Activated naive CD4-positive, alpha-beta T cell treated with anti-CD3 and anti-CD28 coated beads, Interleukin-2, amount 50 U/mL, for 24 hours (primary cell): ENCODE measurements around the gene SCUBE2.

Experiments used
- H3K27ac Mint-ChIP-seq: one replicate; pipeline ENCODE4 v1.8.0; 2021; ENCODE audit warnings: mild to moderate bottlenecking, mixed read lengths
- H3K27me3 Mint-ChIP-seq: one replicate; pipeline ENCODE4 v1.8.0; 2021; ENCODE audit warnings: mixed read lengths
- H3K36me3 Mint-ChIP-seq: one replicate; pipeline ENCODE4 v1.8.0; 2021; ENCODE audit warnings: mixed read lengths
- H3K4me1 Mint-ChIP-seq: one replicate; pipeline ENCODE4 v1.8.0; 2021; ENCODE audit warnings: mixed read lengths
- H3K4me3 Mint-ChIP-seq: one replicate; pipeline ENCODE4 v1.8.0; 2021; ENCODE audit warnings: mild to moderate bottlenecking, mixed read lengths
- H3K9me3 Mint-ChIP-seq: one replicate; pipeline ENCODE4 v1.8.0; 2021; ENCODE audit warnings: mixed read lengths

The SCUBE2 gene

GRCh38 chr11:9070749-9071491 lies 20.5 kb downstream of the SCUBE2 start:
- Mint-ChIP-seq H3K36me3 (no peaks in the 10 kb centered on the region), H3K4me3 (no peak overlapping the region), H3K9me3 (no peaks in the 10 kb centered on the region), H3K27ac (no peak overlapping the region), H3K27me3 (peaks cover 5% of the 10 kb centered on the region), H3K4me1 (no peaks in the 10 kb centered on the region)

- no peaks in the 10 kb centered on the region for H3K36me3 Mint-ChIP-seq
- H3K4me1 Mint-ChIP-seq = no peaks in the 10 kb centered on the region
- H3K4me3 Mint-ChIP-seq = no peak overlapping the region
- no peak overlapping the region for H3K27ac Mint-ChIP-seq
- peaks cover 3% of the 10 kb centered on the region for H3K27me3 Mint-ChIP-seq
- H3K9me3 Mint-ChIP-seq = no peaks in the 10 kb centered on the region
Measured at GRCh38 chr11:9069862-9070470, 21.4 kb downstream of the SCUBE2 start.

GRCh38 chr11:9069256-9069655 lies 22.1 kb downstream of the SCUBE2 start:
- H3K36me3 Mint-ChIP-seq = no peaks in the 10 kb centered on the region
- H3K4me1 Mint-ChIP-seq = no peaks in the 10 kb centered on the region
- no peak overlapping the region for H3K27ac Mint-ChIP-seq
- no peak overlapping the region for H3K4me3 Mint-ChIP-seq
- peaks cover 3% of the 10 kb centered on the region for H3K27me3 Mint-ChIP-seq
- no peaks in the 10 kb centered on the region for H3K9me3 Mint-ChIP-seq

GRCh38 chr11:9066433-9066925 lies 24.9 kb downstream of the SCUBE2 start:
- no peak overlapping the region for H3K4me3 Mint-ChIP-seq
- H3K27me3 Mint-ChIP-seq = peaks cover 1% of the 10 kb centered on the region
- H3K27ac Mint-ChIP-seq = no peak overlapping the region
- no peaks in the 10 kb centered on the region for H3K9me3 Mint-ChIP-seq
- H3K4me1 Mint-ChIP-seq = no peaks in the 10 kb centered on the region
- H3K36me3 Mint-ChIP-seq = no peaks in the 10 kb centered on the region

GRCh38 chr11:9065607-9066432 lies 25.6 kb downstream of the SCUBE2 start:
- Mint-ChIP-seq H3K4me3 (no peak overlapping the region), H3K27me3 (peaks cover 1% of the 10 kb centered on the region), H3K27ac (no peak overlapping the region), H3K36me3 (no peaks in the 10 kb centered on the region), H3K4me1 (no peaks in the 10 kb centered on the region), H3K9me3 (no peaks in the 10 kb centered on the region)

- Mint-ChIP-seq H3K27ac (no peak overlapping the region), H3K9me3 (no peaks in the 10 kb centered on the region), H3K4me1 (no peaks in the 10 kb centered on the region), H3K4me3 (no peak overlapping the region), H3K27me3 (peaks cover 2% of the 10 kb centered on the region), H3K36me3 (no peaks in the 10 kb centered on the region)
Measured at GRCh38 chr11:9061807-9062206, 29.6 kb downstream of the SCUBE2 start.

- Mint-ChIP-seq H3K4me1 (no peaks in the 10 kb centered on the region), H3K27me3 (peaks cover 2% of the 10 kb centered on the region), H3K27ac (no peak overlapping the region), H3K36me3 (no peaks in the 10 kb centered on the region), H3K9me3 (no peaks in the 10 kb centered on the region), H3K4me3 (no peak overlapping the region)
Measured at GRCh38 chr11:9060700-9061111, 30.7 kb downstream of the SCUBE2 start.

- no peaks in the 10 kb centered on the region for H3K36me3 Mint-ChIP-seq
- H3K27me3 Mint-ChIP-seq = peaks cover 2% of the 10 kb centered on the region
- H3K27ac Mint-ChIP-seq = no peak overlapping the region
- no peaks in the 10 kb centered on the region for H3K4me1 Mint-ChIP-seq
- H3K9me3 Mint-ChIP-seq = no peaks in the 10 kb centered on the region
- H3K4me3 Mint-ChIP-seq = no peak overlapping the region
Measured at GRCh38 chr11:9059406-9059805, 32.0 kb downstream of the SCUBE2 start.

GRCh38 chr11:9057888-9058287 lies 33.5 kb downstream of the SCUBE2 start:
- H3K4me1 Mint-ChIP-seq = no peaks in the 10 kb centered on the region
- peaks cover 1% of the 10 kb centered on the region for H3K27me3 Mint-ChIP-seq
- no peak overlapping the region for H3K27ac Mint-ChIP-seq
- no peaks in the 10 kb centered on the region for H3K9me3 Mint-ChIP-seq
- no peaks in the 10 kb centered on the region for H3K36me3 Mint-ChIP-seq
- no peak overlapping the region for H3K4me3 Mint-ChIP-seq

GRCh38 chr11:9057007-9057406 lies 34.4 kb downstream of the SCUBE2 start:
- Mint-ChIP-seq H3K4me1 (no peaks in the 10 kb centered on the region), H3K36me3 (no peaks in the 10 kb centered on the region), H3K27me3 (peaks cover 1% of the 10 kb centered on the region), H3K27ac (no peak overlapping the region), H3K4me3 (no peak overlapping the region), H3K9me3 (no peaks in the 10 kb centered on the region)

GRCh38 chr11:9056467-9056866 lies 34.9 kb downstream of the SCUBE2 start:
- no peaks in the 10 kb centered on the region for H3K36me3 Mint-ChIP-seq
- H3K27me3 Mint-ChIP-seq = peaks cover 1% of the 10 kb centered on the region

GRCh38 chr11:9053316-9054035 lies 37.9 kb downstream of the SCUBE2 start:
- H3K27ac Mint-ChIP-seq = no peak overlapping the region
- H3K9me3 Mint-ChIP-seq = no peaks in the 10 kb centered on the region

More at GRCh38 chr11:9056467-9056866, 34.9 kb downstream of the SCUBE2 start:
- Mint-ChIP-seq H3K4me3 (no peak overlapping the region), H3K27ac (no peak overlapping the region), H3K9me3 (no peaks in the 10 kb centered on the region), H3K4me1 (no peaks in the 10 kb centered on the region)

GRCh38 chr11:9052316-9052715 lies 39.1 kb downstream of the SCUBE2 start:
- H3K4me1 Mint-ChIP-seq = no peaks in the 10 kb centered on the region
- H3K27ac Mint-ChIP-seq = no peak overlapping the region
- no peaks in the 10 kb centered on the region for H3K36me3 Mint-ChIP-seq
- no peak overlapping the region for H3K4me3 Mint-ChIP-seq
- H3K27me3 Mint-ChIP-seq = no peaks in the 10 kb centered on the region
- no peaks in the 10 kb centered on the region for H3K9me3 Mint-ChIP-seq

More at GRCh38 chr11:9053316-9054035, 37.9 kb downstream of the SCUBE2 start:
- no peaks in the 10 kb centered on the region for H3K27me3 Mint-ChIP-seq
- no peak overlapping the region for H3K4me3 Mint-ChIP-seq
- no peaks in the 10 kb centered on the region for H3K36me3 Mint-ChIP-seq
- H3K4me1 Mint-ChIP-seq = no peaks in the 10 kb centered on the region

- Mint-ChIP-seq H3K9me3 (no peaks in the 10 kb centered on the region), H3K4me1 (no peaks in the 10 kb centered on the region), H3K36me3 (no peaks in the 10 kb centered on the region), H3K4me3 (no peak overlapping the region), H3K27me3 (no peaks in the 10 kb centered on the region), H3K27ac (no peak overlapping the region)
Measured at GRCh38 chr11:9049959-9050358, 41.4 kb downstream of the SCUBE2 start.

- H3K9me3 Mint-ChIP-seq = no peaks in the 10 kb centered on the region
- H3K36me3 Mint-ChIP-seq = no peaks in the 10 kb centered on the region
- H3K4me3 Mint-ChIP-seq = no peak overlapping the region
- H3K27me3 Mint-ChIP-seq = no peaks in the 10 kb centered on the region
- H3K27ac Mint-ChIP-seq = no peak overlapping the region
- H3K4me1 Mint-ChIP-seq = no peaks in the 10 kb centered on the region
Measured at GRCh38 chr11:9047964-9048523, 43.4 kb downstream of the SCUBE2 start.
